ENCODE data around the gene MAML2. TPM values are rescaled to one million over a fixed set of nuclear protein-coding genes. Genes with fewer than 3 reads are reported as not detected.

Gene MAML2
- total RNA-seq, 1 donor from 2014 or later = 18.7 TPM

GRCh38 chr11:96098511-96099241, 244.3 kb downstream of the MAML2 start:
- peaks cover 44% of the 10 kb centered on the region for H3K4me1 Mint-ChIP-seq
- no peak for DNase-seq (ENCODE audit: low read depth, low spot score)
- no peaks in the 10 kb centered on the region for H3K9me3 Mint-ChIP-seq
- no peaks in the 10 kb centered on the region for H3K36me3 Mint-ChIP-seq (ENCODE audit: low read depth)
- H3K4me3 Mint-ChIP-seq = no peak overlapping the region
- no peak for TF ChIP-seq CTCF (conservative IDR thresholded peaks at IDR 0.05)
- H3K27ac Mint-ChIP-seq (ENCODE audit: unreplicated experiment) = peak overlapping the region; percentile 7
- no peaks in the 10 kb centered on the region for H3K27me3 Mint-ChIP-seq (ENCODE audit: low read depth)

GRCh38 chr11:96097844-96098421, 245.1 kb downstream of the MAML2 start:
- H3K4me1 Mint-ChIP-seq = peaks cover 40% of the 10 kb centered on the region
- no peaks in the 10 kb centered on the region for H3K27me3 Mint-ChIP-seq (ENCODE audit: low read depth)
- TF ChIP-seq CTCF (conservative IDR thresholded peaks at IDR 0.05) = no peak
- H3K27ac Mint-ChIP-seq (ENCODE audit: unreplicated experiment) = peak overlapping the region; percentile 45
- no peaks in the 10 kb centered on the region for H3K9me3 Mint-ChIP-seq
- no peaks in the 10 kb centered on the region for H3K36me3 Mint-ChIP-seq (ENCODE audit: low read depth)
- H3K4me3 Mint-ChIP-seq = no peak overlapping the region
- no peak for DNase-seq (ENCODE audit: low read depth, low spot score)

- Mint-ChIP-seq H3K4me3 (no peak overlapping the region), H3K27me3 (ENCODE audit: low read depth) (no peaks in the 10 kb centered on the region), H3K27ac (ENCODE audit: unreplicated experiment) (no peak overlapping the region), H3K36me3 (ENCODE audit: low read depth) (peaks cover 8% of the 10 kb centered on the region), H3K4me1 (peaks cover 43% of the 10 kb centered on the region), H3K9me3 (no peaks in the 10 kb centered on the region)
- no peak for TF ChIP-seq CTCF (conservative IDR thresholded peaks at IDR 0.05)
- no peak for DNase-seq (ENCODE audit: low read depth, low spot score)
Observed at GRCh38 chr11:96096360-96096759, 246.6 kb downstream of the MAML2 start.

- H3K4me3 Mint-ChIP-seq = no peak overlapping the region
- peaks cover 48% of the 10 kb centered on the region for H3K4me1 Mint-ChIP-seq
- H3K36me3 Mint-ChIP-seq (ENCODE audit: low read depth) = peaks cover 10% of the 10 kb centered on the region
- no peak for DNase-seq (ENCODE audit: low read depth, low spot score)
- no peaks in the 10 kb centered on the region for H3K27me3 Mint-ChIP-seq (ENCODE audit: low read depth)
- H3K27ac Mint-ChIP-seq (ENCODE audit: unreplicated experiment) = no peak overlapping the region
- no peaks in the 10 kb centered on the region for H3K9me3 Mint-ChIP-seq
- no peak for TF ChIP-seq CTCF (conservative IDR thresholded peaks at IDR 0.05)
Observed at GRCh38 chr11:96095884-96096303, 247.1 kb downstream of the MAML2 start.

GRCh38 chr11:96094156-96094555, 248.8 kb downstream of the MAML2 start:
- peaks cover 49% of the 10 kb centered on the region for H3K4me1 Mint-ChIP-seq
- peaks cover 10% of the 10 kb centered on the region for H3K36me3 Mint-ChIP-seq (ENCODE audit: low read depth)
- H3K9me3 Mint-ChIP-seq = no peaks in the 10 kb centered on the region
- no peak for TF ChIP-seq CTCF (conservative IDR thresholded peaks at IDR 0.05)
- H3K27me3 Mint-ChIP-seq (ENCODE audit: low read depth) = no peaks in the 10 kb centered on the region
- H3K4me3 Mint-ChIP-seq = no peak overlapping the region
- no peak for DNase-seq (ENCODE audit: low read depth, low spot score)
- H3K27ac Mint-ChIP-seq (ENCODE audit: unreplicated experiment) = no peak overlapping the region
